GM19468 (cell line): ENCODE data around the gene HOXA5.

Experiments used
- ATAC-seq: cut with Tn5 transposase; IDR thresholded peaks from one replicate; pipeline ENCODE4 v1.9.1; 2021; ENCODE audit warnings: mild to moderate bottlenecking, moderate library complexity, moderate number of reproducible peaks; ENCODE audit not compliant: unreplicated experiment; ENCODE audit errors: extremely low read depth

The HOXA5 gene

DNA sequence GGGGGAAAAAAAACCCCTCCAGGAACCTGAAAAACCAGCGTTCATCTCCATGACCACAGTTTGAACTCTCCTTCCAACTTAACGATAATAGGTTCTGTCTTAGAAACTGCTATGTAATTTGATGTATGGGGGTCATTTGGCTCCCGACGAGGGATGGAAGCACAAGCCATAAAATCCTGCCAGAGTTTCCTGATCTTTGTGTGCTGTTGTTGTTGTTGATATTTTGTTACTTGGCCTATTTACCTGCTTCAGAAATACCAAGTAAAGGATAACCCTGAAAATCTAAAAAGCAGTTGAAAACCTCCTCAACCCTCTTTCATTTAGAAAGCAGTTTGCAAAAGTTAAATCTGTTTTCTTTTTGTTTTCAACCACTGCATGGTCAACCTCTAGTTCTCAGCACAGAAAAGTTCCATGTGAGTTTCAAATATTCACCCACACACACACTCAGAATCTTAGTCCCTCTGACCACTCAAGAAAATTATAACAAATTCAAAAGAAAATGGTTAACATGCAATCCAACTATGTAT lies 31.7 kb downstream of the HOXA5 start:
- ATAC-seq, result no peak

DNA sequence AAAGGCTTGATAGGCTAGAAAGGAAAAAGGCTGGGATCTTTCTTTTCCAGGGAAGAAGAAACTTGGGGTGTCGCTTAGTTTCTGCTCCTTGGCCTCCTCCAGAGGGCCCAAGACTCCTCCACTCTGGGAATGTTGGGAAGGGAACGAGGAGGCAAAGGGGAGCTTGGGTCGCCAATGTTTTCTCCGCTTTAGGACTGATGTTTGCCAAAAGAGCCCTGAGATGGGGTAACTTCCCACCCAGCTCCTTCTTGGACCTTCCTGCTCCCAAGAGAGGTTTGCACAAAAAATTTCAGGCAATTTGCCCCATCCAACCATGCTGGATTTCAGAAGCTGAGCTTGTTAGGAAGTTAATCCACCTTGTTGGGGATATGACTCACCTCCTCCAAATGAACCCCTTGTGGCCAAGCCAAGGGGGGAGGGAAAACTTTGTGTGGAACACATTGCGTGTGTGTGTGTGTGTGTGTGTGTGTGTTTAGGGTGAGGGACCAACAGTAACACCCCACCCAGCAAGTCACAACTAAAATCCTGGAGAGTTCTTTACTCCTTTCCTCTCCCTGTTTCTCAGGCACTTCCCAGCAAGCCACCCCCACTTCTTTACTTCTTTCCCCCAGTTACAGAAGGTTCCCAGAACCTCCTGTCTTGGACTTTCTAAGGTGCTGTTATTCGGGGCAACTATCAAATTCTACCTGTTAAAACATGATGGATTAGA lies 32.3 kb downstream of the HOXA5 start:
- no peak for ATAC-seq

DNA sequence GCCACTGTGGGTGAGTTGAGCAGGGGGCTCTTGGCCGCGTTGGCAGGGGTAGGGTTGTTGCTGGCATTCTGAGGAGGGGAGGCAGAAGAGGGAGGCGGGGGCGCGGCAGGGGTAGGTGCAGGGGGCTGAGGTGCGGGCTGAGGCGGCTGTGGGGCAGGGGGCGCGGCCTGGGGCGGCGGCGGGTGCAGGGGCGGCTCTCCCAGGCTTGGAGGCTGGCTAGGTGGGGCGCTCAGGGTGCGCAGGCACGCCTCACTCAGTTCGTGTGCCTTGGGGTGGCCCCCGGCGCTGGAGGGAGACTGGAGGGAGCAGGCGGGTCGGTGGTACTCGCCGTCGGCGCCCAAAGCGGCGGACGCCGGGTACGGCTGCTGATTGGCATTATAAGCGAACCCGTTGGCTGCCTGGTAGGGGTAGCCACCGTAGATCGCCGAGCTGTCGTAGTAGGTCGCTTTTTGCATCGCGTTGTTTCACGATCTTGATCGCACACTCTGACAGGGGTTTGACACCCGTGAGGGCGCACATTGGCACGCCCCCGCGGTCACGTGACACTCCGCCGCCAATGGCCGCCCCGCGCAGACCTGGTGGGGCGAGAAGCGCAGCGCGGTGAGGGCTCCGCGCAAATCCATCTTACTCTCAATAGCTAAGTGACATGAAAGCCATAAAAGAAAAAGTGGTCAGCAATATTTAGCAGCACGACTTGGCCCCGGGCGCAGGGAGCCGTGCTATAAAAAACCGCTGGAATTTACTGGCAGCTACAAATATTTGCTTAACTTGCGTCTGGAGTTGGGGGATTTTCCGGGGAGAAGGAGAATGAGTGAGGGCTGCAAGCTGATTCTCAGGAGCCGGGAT lies 33.1 kb downstream of the HOXA5 start:
- ATAC-seq, result no peak

DNA sequence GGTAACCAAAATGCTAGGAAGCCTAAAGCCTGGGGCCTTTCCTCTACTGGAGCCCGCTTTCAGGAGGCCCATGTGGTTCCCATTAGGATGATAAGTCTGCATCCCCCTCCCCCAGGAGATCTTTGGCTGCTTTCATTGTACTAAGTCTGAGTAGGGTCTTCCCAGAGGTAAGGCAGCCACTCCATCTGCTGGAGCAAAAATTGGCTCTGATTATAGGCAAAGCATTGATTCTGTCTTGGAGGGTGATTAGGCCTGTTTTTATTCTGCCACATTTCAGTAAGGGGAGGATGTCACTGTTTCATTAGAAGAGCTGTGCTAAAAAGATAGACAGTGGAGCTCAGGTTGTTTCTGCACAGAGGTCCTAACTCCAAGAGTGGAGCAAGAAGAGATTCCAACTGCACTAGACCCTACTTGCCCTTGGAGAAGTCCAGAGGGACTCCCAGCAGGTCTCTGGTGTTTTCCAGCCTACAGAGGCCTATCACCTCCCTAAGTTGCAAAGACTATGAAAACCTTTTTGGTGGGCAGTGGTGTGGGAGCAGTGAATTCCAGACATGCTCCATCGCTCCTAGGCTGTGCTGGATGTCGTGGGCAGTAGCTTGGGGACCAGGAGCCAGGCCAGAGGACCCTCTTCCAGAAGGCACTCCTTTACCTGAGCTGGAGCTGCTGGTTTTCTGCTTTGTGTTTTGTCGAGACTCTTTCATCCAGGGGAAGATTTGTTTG lies 33.9 kb downstream of the HOXA5 start:
- ATAC-seq, result no peak

DNA sequence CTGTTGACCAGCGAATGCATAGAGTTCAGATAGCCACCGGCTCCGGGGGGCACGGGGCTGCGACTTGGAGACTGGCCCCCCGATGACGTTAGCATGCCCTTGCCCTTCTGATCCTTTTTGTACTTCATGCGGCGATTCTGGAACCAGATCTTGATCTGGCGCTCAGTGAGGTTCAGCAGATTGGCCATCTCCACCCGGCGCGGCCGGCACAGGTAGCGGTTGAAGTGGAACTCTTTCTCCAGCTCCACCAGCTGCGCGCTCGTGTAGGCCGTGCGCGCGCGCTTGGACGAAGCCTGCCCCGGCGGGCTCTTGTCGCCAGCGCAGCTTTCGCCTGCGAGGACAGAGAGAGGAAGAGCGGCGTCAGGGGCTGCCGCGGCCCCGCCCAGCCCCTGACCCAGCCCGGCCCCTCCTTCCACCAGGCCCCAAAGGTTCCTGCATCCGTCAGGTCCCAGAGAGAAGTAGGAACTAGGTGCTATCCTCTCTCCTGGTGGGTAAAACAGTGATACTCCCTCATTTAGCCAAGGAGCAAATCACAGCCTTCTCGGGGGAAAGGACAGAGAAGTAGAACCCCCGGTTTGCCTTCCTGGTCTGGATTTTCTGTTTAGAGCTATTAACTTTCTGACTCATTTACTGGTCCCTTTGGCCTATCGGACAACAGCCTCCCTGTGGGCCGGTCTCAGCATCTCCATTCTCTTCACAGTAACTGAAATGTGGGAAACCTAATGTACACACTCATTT lies 34.9 kb downstream of the HOXA5 start:
- ATAC-seq, result no peak

DNA sequence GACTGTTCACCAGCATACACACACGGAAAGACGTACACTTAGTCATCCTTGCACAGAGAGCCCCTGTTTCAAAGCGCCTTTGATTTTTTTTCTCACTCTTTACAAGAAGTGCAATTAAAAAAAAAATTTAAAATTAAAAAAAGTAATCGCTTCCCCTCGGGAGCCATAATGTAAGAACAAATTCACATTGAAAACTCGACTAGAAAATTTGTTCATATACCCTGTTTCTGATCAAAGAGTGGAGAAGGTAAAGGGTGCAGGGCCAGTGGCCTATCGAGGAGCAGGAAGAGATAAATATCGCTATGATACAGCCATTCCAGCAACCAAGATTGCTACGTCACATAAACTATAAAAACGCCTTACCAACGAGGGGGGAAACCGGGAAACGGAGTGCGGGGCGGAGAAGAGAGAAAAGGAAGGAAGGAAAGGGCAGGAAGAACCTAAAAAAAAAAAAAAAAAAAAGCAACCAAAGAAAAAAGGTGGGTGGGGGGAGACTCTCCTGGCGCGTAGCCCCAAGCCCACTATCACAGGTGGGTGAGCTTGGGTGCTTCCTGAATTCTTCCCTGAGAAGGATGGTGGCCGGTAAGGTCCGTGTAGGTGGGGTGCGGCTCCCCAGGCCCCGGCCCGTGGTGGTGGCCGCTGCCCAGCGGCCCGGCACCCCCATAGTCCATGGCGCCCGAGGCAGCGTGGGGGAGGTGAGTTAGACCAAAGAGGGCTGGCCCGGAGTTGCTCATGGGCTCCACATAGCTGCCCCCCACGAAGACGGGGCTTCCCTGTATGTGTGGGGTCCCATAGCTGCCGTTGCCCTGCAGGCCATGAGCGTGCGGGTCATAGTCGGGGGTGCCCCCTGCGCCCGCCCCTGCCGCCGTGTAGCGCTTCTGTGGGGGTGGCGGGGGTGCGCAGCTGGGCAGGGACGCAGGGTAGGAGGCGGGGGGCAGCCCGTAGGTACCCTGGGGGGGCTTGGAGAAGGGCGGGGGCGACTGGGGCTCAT lies 35.8 kb downstream of the HOXA5 start:
- ATAC-seq, result no peak

DNA sequence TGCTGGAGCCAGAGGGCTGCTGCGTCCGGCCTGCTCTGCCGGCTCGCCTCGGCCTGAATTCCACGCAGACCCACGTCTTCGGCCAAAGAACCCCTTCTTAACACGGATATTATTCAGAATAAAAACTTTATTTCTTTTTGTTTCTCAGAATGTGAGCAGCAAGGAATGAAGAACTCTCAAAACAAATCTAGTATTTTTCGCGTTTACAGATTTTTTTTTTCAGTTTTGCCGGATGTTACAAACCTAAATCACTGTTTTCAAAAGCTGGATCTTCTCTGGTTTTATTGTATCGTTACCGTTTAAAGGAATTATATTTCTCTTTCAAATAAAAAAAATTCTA lies 36.6 kb downstream of the HOXA5 start:
- no peak for ATAC-seq

DNA sequence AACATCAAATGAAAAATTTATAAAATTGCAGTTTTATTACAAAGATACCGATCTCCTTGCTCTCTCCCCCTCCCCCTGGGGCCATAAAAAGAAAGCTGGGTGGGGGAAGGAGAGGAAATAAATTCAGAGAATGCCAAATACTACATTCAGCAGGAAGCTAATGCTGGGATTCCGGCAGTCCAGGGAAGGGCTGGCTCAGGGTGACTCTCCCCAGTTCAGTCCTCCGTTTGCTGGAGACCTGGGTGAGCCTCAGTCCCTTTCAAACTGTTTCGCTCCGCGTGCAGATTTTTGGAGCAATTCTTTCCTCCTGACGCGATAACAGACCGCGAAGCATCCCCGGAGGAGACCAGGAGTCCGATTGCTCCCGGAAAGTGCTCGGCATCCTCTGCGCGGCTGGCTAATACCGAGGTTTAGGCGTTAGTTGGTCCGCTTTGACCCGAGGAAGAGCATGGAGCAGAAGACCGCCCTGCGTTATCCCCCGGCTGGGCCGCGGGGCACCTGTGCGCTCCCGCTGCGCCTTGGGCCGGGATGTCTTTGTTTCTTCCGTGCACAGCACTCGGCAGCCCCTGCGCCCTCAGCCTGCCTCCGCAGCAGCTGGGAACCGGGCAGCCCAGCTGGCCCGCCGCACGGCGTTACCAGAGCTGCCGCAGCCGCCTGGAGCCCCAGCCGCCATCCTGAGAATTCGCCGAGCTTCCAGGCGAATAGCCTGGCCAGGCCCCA lies 37.1 kb downstream of the HOXA5 start:
- ATAC-seq, result no peak

DNA sequence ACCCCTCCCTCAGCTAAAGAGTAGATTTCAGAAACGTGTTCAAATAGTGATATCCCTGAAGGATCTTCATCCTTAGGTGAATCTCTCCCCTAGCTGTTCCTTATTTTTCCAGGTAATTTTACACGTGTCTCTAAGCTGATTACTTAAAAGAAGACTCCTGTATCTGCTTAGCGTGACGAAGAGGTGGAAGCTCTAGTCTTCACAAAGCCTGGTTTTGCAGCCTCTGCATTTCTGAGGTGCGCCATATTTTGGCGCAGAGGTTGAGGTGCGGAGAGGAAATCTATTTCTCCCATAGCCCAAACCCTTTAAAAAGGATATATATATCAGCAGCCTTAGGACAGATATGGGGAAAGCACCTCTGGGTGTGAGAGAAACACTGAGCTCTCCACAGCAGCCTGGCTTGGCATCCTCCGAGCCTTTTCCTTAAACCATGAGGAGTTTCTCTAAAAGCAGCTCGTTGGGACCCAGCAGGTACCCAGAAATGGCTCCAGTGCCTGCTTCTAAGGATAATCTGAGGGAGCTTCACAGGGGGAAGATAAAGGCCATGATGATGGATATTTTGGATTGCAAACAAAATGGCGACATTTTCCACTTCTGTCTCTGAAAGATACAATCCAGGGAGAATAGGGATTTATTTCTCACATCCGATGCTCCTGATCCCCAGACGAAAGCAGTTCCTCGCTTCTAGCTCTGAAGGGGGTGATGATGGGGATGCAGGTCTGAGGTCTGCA lies 38.0 kb downstream of the HOXA5 start:
- no peak for ATAC-seq

DNA sequence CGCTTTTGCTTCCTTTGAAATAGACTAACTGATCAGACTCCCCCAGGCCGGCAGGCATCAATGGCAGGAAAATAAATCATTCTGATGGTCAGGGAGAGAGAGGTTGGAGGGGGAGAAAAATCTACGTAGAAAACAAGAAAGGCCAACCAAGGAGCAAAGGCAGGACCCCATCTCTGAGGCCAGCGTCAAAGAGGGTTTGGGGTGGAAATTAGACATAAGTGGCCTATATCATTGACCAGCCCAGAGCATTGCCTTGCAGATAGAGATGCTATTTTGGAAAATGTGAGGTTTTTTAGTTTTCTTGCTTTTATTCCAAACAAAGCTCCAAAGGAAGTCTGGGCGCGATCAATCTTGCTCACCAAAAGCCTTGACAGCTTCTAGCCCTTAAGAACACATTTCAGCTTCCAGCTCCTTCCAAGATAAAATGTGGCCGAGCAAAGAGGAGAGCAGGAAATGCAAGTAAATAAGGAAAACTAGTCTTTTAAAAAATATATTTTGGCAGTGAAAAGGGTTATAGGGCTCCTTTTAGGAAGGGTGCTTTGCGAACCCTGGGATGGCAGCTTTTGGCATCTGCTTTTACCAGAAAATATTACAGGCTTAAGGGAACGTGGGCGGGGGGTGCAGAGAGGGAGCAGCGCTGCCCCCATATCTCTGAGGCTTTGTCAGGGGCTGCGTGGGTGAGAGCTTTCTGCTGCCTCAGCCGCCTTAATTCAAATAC lies 39.0 kb downstream of the HOXA5 start:
- ATAC-seq, result no peak

DNA sequence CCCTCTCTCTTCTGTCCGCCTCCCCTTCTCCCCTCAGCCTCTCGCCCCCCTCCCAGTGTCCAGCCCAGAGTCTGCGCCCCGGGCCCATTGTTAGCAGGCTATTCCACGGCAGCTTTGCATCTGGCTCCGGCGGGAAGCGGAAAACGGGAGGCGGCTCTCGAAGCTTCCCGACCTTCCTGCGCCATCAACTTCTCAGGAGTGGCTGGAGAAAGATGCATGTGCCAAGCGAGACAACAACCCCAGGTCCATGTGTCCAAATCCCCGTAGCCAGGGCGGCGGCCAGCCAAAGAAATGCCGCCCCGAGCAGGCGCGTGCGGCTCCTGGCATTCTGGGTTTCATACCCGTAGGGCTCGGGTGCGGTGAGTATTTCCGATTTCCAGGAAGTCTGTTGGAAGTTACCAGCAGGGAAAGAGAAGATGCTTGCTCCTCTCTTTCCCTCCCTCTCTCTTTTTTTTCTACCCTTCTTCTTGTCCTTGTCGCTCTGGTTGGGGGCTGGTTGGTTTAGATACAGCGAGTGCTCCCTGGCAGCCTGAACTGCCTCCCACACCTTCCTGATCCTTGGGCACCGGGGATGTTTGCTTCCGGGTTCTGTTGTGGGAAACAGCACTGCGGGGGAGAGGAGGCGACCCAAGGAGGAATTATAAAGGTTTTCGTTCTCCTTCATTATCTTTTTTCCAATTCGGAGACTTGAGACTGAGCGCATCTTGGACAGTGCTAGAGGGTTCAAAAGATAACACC lies 39.8 kb downstream of the HOXA5 start:
- ATAC-seq, result no peak

DNA sequence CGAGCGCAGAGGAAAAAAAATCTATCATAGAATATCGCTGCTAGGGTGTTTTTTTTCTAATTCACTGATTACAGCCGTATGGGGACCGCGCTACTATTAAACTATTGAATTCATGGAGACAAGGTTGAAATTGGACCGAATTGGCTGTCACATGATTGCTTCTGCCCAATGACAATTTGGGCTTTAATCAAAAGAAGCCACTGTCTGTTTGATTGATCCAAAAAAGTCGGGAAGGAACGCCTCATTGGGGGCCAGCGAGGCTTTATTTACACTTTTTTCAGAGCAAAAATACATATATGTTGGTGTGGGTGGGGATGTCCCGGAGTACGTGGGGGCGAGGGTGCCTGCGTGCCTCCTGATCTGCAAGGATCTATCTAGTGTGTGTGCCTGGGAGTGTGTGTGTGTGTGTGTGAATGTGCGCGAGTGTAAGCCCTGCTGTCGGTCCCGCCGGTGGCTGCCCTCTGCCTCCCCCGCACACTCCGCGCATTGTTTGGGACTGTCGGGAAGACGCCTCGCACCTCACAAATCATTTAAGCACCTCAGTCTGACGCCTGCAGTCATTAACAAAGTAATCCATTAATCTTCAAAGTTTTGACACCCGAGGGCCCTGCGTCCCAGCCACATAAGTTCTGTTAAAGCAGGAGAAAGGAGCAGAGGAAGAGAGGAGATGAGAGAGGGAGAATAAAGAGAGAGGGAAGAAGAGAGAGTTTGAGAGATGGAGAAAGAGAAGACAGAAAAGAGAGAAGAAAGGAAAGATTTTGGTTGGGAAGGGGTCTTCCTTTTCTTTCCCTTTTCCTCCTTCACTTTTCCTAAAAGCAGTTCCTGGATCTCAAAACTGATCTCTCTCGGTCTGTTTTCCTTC lies 40.7 kb downstream of the HOXA5 start, which contains the start of gene HOXA2:
HOXA2 (minus strand) TSS at position 103 of the 862 bp plus-strand sequence. CDS start 183 bp downstream, outside the sequence.
- ATAC-seq, result no peak

DNA sequence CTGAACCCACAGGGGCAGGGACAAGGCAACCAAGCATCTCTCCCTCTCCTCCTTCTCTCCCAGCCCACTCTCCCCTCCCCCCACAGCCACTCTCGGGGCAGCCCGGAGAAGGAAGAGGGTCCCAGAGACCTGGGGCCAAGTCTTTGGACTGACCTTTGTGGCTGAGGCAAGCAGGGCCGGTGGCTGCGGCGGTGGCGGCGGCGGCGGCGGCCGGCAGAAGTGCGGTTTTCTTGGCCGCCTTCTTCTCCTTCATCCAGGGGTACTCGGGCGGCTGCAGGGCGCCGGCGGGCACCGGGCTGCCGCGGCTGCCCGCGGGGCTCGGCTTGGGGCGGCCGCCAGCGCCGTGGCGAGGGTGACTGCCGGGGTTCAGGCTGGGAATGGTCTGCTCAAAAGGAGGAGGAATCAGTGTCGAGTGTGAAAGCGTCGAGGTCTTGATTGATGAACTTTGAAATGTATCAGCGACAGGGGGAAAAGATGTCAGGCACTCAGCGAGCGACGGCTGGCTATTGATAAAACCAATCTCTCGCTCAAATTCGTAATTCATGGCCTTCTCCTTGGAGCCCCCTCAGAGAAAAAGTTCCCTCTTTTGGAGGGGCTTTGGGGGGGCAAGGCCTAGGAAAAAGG lies 41.4 kb downstream of the HOXA5 start:
- no peak for ATAC-seq

DNA sequence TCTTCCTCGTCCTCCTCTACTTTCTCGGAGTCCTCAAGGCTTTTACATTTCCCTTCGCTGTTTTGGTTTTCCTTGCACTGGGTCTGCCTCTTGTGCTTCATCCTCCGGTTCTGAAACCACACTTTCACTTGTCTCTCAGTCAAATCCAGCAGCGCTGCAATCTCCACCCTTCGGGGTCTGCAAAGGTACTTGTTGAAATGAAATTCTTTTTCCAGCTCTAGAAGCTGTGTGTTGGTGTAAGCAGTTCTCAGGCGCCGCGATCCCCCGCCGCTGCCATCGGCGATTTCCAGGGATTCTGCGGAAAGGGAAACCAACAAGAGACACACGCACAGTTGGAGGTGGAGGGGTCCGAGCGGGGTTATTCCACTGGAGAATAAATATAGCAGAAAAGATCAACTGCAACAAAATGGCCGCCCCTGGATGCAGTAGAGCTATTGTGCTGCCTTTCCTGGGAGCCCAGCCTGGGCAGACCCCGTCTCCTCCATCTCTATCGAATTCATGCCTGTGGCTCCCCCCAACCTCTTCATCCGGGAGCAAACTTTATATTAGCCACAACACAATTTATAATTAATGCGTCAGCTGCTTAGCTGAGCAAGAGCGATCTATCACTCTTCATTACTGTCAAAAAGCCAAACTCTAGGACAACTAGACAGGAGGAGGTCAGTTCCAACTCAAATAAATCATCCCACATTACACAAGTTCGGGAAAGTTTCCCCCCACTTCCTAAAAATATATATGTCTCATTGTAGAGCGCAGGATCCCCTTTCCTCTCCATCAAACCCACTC lies 42.1 kb downstream of the HOXA5 start:
- no peak for ATAC-seq
